H1 (cell line): Measurements from ENCODE around the gene GTPBP10. TPM values are rescaled to one million over a fixed set of nuclear protein-coding genes. Genes with fewer than 3 reads are reported as not detected.

Experiments
- BCL11A ChIP-seq, 2 experiments: IDR thresholded peaks; one replicate each; pipeline ENCODE4 v1.6.1; 2011; ENCODE audit warnings: low read depth in 2 of 2, low read length in 2 of 2, mild to moderate bottlenecking in 2 of 2
- CHD1 ChIP-seq: IDR thresholded peaks from 2 replicates; pipeline ENCODE4 v1.6.1; 2012; ENCODE audit warnings: low read depth, low read length, improper control_type of control experiment
- KDM5A ChIP-seq: fragments of 200-600 bp; IDR thresholded peaks from 2 replicates; pipeline ENCODE4 v1.7.1; 2012; ENCODE audit warnings: mild to moderate bottlenecking, low read length, inconsistent platforms, mixed read lengths
- POLR2AphosphoS5 ChIP-seq: IDR thresholded peaks from 2 replicates; pipeline ENCODE4 v1.6.1; 2011; ENCODE audit warnings: low read depth, low read length
- RAD21 ChIP-seq, 2 experiments: IDR thresholded peaks in 1 of 2; conservative IDR thresholded peaks in 1 of 2; 2 replicates each; pipeline ENCODE4 v1.6.1; 2011; ENCODE audit warnings: low read depth in 2 of 2, low read length in 2 of 2, improper control_type of control experiment in 1 of 2, inconsistent platforms in 1 of 2, mild to moderate bottlenecking in 1 of 2, moderate library complexity in 1 of 2
- SP4 ChIP-seq: IDR thresholded peaks from 2 replicates; pipeline ENCODE4 v1.6.1; 2012; ENCODE audit warnings: low read length, inconsistent platforms
- polyA plus RNA-seq, 7 experiments: library from polyadenylated mRNA; depleted of rRNA in 3 of 7; stranded (reverse) in 5 of 7; unstranded in 2 of 7; fragments of >200 nt in 5 of 7; fragments of 200-250 nt in 2 of 7; gene quantifications; 1 replicate in 5 of 7; 2 replicates in 1 of 7; 4 replicates in 1 of 7; pipeline versions ENCODE4 v1.2.1 to v1.2.3, GENCODE V29; 2011 to 2013; ENCODE audit warnings: missing spikeins in 2 of 7, mixed read lengths in 2 of 7
- total RNA-seq: library from RNA; stranded (reverse); fragmentation: NEBNext Ultra II Directional; extraction: Animal tissue kit (Norgen Biotek cat#: 25700); gene quantifications from 2 replicates; pipeline ENCODE4 v1.2.1, GENCODE V29; 2021

GTPBP10 gene
- total and polyA plus RNA-seq, 2 of the 8 experiments (the other 6 are each of a cell fraction or from before 2014, with no cell fraction given): 4.4 to 21.2 TPM

DNA sequence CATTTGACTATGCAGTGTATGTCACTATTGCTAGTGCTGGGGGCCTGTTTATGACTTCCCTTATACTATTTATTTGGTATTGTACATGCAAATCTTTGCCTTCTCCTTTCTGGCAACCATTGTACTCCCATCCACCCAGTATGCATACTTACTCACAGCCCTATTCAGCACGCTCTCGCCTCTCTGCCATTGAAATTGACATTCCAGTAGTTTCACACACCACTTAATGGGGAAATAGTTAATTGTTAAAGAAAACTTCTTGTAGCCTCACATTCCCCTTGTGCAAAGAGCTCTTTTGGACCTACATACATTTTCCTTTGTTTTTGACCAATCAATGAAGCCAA, 66.6 kb downstream of the GTPBP10 start (continued):
- TF ChIP-seq KDM5A (no peak), BCL11A (IDR thresholded peaks at IDR 0.05; ENCODE audit: low read depth in 2 of 2, low read length in 2 of 2) (no peak), POLR2AphosphoS5 (no peak), SP4 (no peak), CHD1 (no peak), RAD21 (IDR thresholded peaks at IDR 0.05 in 1 of 2, conservative IDR thresholded peaks at IDR 0.05 in 1 of 2; ENCODE audit: low read depth in 2 of 2, low read length in 2 of 2) (no peak)
